Activated T-cell treated with anti-CD3 and anti-CD28 coated beads for 1 hour (primary cell): ENCODE results near the gene ARHGAP22.
"Not testable (repeated sequence)": the region's sequence is repeated elsewhere in the genome, so short reads cannot be mapped to it uniquely, and the experiment has no call there.

Experiments used
- DNase-seq: peaks from one replicate; pipeline ENCODE4 v3.0.0-alpha.2; 2020; ENCODE audit warnings: low read depth

The ARHGAP22 gene

DNA sequence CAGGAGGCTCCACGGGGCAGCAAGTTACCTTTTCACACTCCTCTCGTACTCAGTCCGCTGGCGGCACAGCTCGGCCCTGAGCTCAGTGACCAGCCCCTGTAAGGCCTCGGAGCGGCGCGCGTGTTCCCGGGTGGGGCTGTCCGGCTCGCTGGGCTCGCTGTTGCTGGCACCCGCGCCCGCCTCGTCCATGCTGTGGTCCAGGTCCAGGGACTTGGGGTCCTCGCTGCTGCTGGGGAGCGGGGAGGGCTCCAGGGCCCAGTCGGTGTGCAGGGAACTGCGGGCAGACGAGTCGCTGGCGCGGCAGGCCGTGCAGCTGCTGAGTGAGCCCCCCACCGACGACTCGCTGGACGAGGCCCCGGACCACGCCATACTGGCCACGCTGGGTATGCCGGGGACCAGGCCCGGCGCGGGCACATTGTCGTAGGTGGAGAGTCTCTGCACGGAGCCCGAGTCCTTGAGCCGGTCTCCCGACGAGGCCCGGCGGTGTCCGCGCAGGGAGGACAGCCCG is 154.6 kb downstream of the ARHGAP22 start:
- no peak for DNase-seq

DNA sequence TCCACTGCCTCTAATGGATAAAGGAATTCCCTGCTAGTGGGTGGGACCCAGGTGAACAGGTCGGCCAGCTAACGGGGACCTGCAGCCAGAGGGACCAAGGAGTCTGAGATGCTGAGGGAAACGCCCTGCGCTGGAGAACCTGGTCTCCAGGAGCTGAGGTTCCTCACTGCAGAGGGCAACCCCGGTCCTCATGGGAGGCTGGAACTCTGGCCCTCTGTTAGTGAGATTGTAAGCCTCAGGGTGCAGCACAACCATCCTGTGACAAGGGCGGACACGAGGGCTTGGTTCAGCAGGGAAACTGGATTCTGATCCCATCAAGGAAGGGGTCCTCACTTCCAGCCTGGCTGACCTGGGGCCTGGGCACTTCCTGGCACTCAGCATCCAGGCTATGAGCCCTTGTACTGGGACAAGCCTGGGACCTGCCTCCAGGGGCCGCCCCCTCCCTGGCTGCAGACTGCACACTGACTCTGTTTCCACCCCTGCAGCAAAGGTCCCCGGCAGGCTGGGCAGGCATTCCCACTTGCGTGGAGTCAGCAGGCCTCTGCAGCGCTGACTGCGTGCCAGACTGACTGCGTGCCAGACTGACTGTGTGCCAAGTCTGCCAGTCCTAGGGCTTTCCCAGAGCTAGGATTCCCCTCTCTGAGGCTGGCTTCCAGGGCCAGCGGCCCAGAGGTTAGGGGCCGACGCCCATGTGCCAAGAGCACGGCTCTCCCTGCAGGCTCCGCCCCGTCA is 155.2 kb downstream of the ARHGAP22 start:
- DNase-seq: no peak

DNA sequence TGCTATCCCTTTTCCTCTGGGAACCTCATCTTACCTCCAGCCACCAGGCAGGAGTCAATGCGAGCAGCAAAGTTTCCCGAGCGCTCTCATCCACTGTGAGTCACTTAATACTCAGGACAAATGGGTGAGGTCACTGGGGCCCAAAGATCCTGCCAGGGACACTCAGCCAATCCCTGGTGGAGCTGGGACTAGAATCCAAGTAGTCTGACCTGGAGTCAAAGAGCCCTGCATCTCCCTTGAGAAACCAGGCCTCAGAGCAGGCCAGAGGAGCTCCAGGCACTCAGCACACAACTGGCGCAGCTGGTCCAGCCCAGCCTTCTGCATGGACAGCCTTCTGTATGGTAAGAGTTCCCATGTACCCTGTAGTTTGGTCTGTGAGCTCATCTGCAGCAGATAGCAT is 156.1 kb downstream of the ARHGAP22 start:
- DNase-seq: no peak

DNA sequence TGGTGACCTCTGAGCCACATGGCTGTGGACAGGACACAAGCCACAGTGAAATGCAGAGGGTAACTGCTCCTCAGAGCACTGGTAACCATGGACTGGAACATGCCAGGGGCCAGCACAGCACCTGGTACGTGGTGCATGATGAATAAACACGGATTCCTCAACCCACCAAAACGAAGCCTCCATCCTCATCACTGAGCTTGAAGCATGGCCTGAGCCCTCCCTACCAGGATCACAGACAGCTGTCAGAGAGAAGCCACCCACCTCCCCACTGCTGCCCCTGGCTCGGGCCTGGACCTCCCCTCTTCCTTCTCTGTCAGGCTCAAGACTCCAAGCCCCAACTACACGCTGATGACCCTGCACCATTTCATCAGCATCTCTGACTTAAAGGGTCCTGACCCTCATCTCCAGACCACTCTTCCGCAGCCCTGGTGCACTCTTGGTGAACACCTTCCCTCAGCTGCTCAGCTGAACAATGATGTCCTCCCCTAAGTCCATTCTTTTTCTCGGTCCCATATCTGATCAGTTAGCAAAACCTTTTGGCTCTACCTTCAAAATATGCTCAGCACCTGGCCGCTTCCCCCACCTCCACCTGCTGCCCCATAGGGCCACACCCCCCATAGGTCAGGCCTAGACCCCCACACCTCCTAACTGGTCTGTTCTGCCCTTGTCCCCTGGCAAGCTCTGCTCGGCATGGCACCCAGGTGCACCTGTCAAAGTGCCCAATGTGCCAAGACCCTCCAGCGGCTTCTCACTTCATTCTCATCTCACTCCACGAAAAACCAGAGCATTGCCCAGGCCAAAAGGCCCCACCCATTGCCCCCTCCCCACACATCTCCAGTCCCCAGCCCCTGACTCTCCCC is 157.3 kb downstream of the ARHGAP22 start:
- no peak for DNase-seq

DNA sequence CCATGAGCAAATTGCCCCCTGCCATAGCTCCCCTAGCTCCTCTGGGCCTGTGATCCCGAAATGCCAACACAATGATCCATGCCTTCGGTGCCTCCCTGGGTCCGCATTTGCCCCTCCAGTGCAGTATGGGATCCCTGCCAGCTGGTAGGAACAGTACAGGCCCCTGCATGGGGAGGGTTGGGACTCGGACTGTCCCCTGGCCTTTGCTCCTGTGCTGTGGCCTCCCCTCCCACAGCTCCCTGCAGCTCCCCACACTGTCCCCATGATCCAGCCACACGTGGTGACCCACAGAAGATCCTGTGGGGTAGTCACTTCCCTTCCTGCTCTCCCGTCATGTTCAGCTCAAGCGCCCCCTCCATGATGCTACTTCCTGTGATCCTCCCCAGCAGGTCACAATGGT is 158.1 kb downstream of the ARHGAP22 start:
- no peak for DNase-seq

- DNase-seq: no peak
Observed at GRCh38 chr10:48445932-48446331, 158.9 kb downstream of the ARHGAP22 start.

GRCh38 chr10:48444861-48445841 is 159.7 kb downstream of the ARHGAP22 start:
- DNase-seq: no peak

- DNase-seq: no peak
Observed at GRCh38 chr10:48444266-48444665, 160.6 kb downstream of the ARHGAP22 start.

DNA sequence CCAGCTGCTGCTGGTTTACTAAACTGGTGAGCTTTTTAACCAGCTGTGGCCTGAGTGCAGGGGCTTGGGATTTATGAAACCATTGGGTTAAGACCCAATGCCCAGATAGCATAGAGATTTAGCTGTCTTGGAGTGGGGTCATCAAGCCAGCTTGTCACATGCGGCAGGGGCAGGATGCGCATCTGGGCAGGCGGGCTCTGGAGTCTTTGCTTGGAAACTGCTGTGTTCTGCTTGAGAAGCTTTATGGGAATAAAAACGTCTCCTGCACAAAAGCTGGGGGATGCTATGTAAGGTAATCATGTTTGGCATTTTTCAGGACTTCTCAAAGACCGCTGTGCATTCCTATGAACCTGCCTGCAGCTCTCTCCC is 162.1 kb downstream of the ARHGAP22 start:
- DNase-seq: no peak

- no peak for DNase-seq
Observed at GRCh38 chr10:48442090-48442808, 162.6 kb downstream of the ARHGAP22 start.

DNA sequence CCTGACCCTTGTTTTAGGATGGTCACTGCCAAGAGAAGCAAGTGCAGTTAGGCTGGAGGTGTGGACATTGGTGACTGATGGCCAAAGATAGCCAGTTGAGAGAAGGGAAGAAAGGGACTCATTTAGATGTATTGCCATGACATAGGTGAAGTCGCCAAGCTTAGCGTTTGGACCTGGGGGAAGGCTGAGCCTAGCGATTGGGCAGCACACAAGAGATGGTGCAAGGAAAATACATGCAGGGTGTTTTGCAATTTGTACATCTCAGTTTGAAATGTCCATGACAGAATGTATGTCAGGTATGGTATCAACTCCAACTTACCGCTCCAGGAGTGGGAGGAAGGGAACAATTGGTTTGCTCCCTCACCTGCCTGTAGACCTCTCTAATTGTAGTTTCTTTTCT is 164.1 kb downstream of the ARHGAP22 start:
- DNase-seq: no peak

GRCh38 chr10:48439581-48440041 is 165.3 kb downstream of the ARHGAP22 start:
- DNase-seq: no peak

DNA sequence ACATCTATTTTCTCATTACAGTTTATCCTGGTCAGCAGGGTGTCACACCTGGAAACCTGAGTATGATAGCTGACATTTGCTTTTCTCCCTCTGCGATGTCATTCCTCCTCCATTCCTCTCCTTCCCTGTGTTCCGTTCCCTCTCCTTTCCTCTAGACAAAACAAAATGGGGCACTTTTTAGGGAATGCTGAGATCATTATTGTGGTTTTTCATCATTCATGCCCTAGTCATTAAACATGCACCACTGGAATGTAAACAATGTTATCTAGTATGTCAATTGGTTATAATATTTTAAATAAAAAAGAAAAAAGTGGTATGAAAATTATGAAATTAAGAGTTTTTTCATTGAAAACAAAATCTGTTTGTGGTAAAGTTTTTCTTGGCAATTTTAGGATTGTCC is 165.8 kb downstream of the ARHGAP22 start:
- no peak for DNase-seq

DNA sequence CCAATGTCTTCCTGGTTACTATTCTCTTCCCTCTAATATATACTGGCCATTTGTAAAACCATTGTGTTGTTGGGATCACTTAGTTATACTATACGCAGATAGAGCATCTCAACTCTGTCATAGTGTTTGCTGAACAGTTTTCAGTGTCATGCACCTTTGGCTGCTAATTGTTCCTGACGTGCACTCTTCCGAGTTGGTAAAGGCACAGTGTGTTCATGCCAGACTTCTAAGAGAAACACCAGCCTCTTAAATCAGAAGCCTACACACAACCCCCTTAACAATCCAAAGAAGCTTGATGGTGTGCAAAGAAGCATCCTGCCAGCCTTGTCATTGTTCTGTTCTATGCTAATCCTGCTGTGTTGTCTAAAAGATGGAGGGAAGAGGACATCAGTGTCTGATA is 167.3 kb downstream of the ARHGAP22 start:
- DNase-seq: no peak

GRCh38 chr10:48431871-48432270 is 173.0 kb downstream of the ARHGAP22 start:
- DNase-seq: no peak

DNA sequence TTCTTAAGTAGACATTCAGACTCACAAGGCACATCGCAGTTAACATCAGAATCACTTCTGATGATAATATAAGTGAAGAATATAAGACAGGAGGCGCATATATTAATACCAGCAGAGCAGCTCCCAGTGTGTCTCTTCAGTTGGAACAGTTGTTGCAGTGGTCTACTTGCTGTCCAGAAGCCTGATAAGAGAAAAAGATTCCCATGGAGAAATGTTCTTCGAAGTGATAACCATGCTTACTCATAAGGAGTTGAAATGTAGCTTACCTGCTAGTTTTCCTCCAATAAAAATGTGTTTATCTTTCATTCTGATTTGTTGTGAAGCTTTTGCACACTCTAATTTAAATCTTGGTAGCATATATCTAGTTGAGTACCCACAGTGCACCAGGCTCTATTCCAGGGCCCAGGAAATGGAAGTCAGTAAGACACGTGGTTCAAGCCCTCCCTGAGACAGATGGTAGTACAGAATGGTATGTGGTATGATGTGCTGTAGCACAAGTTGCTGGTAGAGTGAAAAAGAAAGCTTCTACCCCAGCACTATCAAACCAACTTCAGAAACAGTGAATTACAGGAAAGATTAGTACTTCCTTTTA is 174.4 kb downstream of the ARHGAP22 start:
- DNase-seq: no peak

GRCh38 chr10:48429309-48429708 is 175.6 kb downstream of the ARHGAP22 start:
- no peak for DNase-seq

DNA sequence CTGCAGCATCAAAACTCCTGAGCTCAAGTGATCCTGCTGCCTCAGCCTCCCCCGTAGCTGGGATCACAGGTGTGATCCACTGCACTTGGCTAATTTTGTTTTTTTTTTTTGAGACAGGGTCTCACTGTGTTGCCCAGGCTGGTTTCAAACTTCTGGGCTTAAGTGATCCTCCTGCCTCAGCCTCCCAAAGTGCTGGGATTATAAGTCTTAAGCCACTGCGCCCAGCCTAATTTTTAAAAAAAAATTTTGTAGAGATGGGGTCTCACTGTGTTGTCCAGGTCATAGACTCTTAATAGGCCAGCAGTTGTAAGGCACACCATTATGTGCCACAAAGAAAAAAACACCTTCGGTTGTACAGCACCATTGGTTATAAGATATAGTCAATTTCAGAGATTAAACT is 176.0 kb downstream of the ARHGAP22 start:
- no peak for DNase-seq

DNA sequence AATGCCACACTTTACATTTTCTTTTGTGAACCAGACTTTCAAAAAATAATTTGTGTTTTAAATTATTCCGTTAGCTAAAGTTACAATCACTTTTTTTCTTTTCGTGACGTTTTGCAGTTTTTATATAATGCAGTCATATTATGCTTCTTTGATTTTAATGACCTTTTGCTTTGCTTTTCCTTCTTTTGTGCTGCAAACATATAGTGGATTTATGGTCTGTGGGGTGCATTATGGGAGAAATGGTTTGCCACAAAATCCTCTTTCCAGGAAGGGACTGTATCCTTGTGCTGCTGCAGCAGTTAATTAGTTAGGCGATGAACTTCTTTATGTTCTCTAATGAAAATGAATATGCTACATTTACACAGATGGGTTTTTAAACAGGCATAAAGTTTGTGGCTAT is 181.0 kb downstream of the ARHGAP22 start:
- no peak for DNase-seq

- DNase-seq: not testable (repeated sequence)
Observed at GRCh38 chr10:48421862-48422261, 183.0 kb downstream of the ARHGAP22 start.

DNA sequence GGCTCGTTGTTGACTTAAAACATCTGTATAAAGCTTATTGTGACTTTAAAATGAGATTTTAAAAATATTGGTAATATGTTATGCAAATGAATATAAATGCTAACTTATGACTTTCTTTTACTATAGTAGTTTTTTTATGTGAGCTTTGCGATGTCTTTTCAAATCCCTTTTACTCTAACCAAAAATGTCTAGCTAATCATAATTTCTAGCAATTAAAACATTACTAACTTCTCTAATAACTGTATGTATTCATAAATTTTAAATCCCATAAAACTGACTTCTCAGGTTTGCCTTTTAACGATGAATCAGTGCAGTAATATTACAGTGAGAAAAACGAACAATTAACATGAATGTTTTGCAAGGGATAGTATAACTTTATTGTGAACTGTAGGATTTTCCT is 185.2 kb downstream of the ARHGAP22 start:
- no peak for DNase-seq
